ENCODE data around the gene KCTD10.
A peak's percentile ranks its signal among the peaks of the same experiment; 100 is the strongest.

Gene KCTD10

DNA sequence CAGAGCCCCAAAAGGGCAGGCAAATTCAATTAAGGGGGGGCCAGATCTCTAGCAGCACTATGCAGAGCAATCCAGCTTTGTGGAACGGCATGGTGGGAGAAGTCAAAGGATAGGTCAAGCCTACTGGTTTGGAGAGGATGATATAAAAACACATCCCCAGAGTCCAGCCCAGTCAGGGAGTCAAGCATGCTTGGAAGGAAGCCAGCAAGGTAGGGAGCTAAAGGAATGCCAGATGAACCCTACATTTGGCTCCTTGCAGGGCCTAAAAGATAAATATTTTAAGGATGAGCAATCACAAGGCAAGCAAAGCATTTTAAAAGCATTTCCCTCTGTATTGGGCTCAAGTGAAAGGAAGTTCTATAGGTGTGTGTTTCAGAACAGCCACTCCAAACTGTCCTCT, 21.4 kb downstream of the KCTD10 start:
- in situ Hi-C loops (cut with HindIII; ENCODE audit: low sequenced_read_pairs), result no loop called here
- DNase-seq (ENCODE audit: low read depth, low spot score), result no peak
- TF ChIP-seq, protein P1, sequence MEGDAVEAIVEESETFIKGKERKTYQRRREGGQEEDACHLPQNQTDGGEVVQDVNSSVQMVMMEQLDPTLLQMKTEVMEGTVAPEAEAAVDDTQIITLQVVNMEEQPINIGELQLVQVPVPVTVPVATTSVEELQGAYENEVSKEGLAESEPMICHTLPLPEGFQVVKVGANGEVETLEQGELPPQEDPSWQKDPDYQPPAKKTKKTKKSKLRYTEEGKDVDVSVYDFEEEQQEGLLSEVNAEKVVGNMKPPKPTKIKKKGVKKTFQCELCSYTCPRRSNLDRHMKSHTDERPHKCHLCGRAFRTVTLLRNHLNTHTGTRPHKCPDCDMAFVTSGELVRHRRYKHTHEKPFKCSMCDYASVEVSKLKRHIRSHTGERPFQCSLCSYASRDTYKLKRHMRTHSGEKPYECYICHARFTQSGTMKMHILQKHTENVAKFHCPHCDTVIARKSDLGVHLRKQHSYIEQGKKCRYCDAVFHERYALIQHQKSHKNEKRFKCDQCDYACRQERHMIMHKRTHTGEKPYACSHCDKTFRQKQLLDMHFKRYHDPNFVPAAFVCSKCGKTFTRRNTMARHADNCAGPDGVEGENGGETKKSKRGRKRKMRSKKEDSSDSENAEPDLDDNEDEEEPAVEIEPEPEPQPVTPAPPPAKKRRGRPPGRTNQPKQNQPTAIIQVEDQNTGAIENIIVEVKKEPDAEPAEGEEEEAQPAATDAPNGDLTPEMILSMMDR (IDR thresholded peaks at IDR 0.05; ENCODE audit: low read depth, low read length), result no peak
- no peak overlapping the region for H3K4me3 ChIP-seq (ENCODE audit: low read depth, low read length)

DNA sequence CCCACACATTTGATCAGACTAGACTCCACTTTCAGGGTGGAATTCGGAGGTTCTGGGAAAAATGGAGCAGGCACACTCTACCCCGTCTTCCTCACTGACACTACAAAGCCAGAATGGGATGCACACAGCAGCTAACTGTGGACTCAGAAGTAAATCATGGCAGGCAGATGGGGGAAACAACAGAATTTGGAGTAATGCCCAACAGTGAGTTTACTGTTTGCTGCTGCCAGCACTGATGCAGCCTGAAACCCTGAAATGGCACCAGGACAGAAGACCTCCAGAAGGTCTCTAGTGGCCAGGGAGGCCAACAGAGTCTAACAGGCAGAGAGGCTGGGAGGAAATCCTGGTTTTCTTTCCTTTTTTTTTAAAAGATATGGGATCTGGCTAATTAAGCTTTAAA, 24.6 kb downstream of the KCTD10 start:
- in situ Hi-C loops (cut with HindIII; ENCODE audit: low sequenced_read_pairs), result no loop called here
- DNase-seq (ENCODE audit: low read depth, low spot score), result no peak
- TF ChIP-seq, protein P1 (IDR thresholded peaks at IDR 0.05; ENCODE audit: low read depth, low read length), result no peak
- no peak overlapping the region for H3K4me3 ChIP-seq (ENCODE audit: low read depth, low read length)

DNA sequence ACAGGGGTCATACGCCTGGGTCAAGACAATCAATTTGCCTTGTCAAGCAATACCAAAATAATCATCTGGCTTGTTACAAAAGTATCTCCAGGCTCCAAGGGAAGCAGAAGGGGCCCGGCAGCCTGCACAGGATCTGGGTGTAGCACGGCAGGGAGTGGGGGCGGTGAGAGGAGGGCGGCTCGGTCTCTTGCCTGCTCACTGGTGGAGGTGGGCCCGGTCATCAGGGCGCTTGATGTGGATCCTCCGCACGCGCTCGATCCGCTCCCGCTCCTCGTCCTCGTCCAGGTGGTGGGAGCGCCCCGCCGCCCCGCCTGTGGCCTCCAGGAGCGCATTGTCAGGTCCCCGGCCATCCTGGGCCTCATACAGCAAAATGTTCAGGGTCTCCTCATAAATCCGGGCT, 25.7 kb downstream of the KCTD10 start:
- in situ Hi-C loops (cut with HindIII; ENCODE audit: low sequenced_read_pairs), result no loop called here
- H3K4me3 ChIP-seq (ENCODE audit: low read depth, low read length), result no peak overlapping the region
- no peak for DNase-seq (ENCODE audit: low read depth, low spot score)
- TF ChIP-seq, protein P1 (IDR thresholded peaks at IDR 0.05; ENCODE audit: low read depth, low read length), result no peak

DNA sequence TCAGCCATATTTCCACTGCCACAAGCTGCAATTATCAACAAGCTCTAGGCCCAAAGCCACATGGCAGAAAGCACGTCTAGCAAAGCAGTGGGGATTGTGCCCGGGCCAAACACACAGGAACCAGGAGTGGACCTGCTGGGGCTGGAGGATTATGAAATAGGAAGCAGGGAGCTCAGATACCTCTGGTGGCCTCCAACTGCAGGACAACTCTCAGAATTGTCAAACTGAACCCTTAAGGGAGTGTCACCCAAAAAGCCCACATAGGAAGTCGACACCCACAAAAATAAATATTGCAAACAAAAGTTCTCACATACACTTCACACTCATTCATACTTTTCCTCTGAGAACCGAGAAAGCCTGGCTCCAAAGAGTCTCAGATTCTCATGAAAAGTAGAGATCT, 26.1 kb downstream of the KCTD10 start:
- no peak overlapping the region for H3K4me3 ChIP-seq (ENCODE audit: low read depth, low read length)
- TF ChIP-seq, protein P1 (IDR thresholded peaks at IDR 0.05; ENCODE audit: low read depth, low read length), result no peak
- DNase-seq (ENCODE audit: low read depth, low spot score), result no peak
- in situ Hi-C loops (cut with HindIII; ENCODE audit: low sequenced_read_pairs), result no loop called here

DNA sequence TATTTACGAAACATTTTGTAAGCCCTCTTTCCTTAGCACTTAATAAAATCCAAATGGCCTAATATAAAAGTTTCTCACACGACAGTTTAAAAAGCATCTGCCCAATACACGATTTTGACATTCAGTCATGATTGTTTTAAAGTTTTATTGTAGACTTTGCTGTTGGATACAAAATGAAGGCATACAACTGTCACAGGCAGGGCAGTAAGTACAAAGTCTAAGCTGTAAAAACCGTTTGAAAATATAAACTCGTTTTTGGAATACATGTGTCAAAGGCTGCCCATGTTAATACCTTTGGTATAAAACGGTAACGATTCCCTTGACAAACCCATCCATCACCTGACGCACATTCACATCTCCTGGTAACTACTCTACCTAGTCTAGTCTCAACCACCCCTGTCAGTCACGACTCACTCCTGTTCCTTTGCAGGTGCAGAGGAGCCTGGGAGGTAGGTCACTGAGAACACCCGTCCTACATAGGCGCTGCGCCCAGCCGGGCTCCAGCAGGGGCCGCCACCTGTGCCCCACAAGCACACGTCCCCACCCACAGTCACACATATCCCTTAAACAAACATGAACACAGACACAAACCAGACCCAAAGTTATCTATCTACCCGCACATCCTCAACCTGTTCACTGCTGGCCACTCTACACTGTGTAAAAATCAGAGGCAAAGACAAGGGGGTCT, 27.1 kb downstream of the KCTD10 start:
- H3K4me3 ChIP-seq (ENCODE audit: low read depth, low read length), result no peak overlapping the region
- in situ Hi-C loops (cut with HindIII; ENCODE audit: low sequenced_read_pairs), result no loop called here
- DNase-seq (ENCODE audit: low read depth, low spot score), result no peak
- TF ChIP-seq, protein P1 (IDR thresholded peaks at IDR 0.05; ENCODE audit: low read depth, low read length), result peak; percentile 13

DNA sequence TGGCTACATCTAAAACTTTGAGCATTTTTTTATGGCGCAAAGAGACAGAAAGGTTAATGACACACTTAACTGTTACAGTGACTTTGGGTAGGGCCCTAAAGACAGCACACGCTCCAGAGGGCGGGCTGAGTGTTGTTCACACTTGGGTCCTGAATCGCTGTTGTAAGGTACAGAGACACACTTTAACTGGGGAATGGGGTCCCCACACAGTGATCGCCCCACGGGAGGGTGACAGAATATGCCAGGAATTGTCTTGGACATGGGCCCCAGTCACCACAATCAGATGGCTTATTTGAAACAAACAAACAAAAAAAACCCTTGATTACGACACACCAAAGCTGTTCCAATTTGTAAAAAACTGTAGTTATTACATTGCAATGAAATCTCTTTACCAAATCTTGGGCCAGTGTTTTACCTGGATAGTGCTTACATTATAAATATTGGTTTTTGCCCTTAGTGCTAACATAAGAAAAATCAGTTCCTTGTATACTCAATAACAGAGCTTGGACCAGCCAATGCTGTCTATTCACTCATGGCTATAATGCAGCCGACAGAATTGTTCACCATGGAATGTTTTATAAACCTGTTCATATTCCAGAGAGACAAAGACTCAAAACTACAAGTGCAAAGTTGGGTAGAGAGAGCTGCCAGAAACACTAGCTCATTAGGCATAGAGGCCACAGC, 28.3 kb downstream of the KCTD10 start:
- H3K4me3 ChIP-seq (ENCODE audit: low read depth, low read length), result no peak overlapping the region
- no peak for DNase-seq (ENCODE audit: low read depth, low spot score)
- in situ Hi-C loops (cut with HindIII; ENCODE audit: low sequenced_read_pairs), result no loop called here
- TF ChIP-seq, protein P1 (IDR thresholded peaks at IDR 0.05; ENCODE audit: low read depth, low read length), result no peak
